GM23248 (cell line): ENCODE results near the gene PTGES. TPM values are rescaled to one million over a fixed set of nuclear protein-coding genes. Genes with fewer than 3 reads are reported as not detected.

Experiments
- DNase-seq: peaks from one replicate; pipeline ENCODE4 v3.0.0-alpha.2; 2015
- H2AFZ ChIP-seq: fragments of 200-600 bp; sonication (generic); 2 replicates; pipeline ENCODE4 v1.6.1; 2016; ENCODE audit warnings: antibody characterized with exemption
- H3F3A ChIP-seq: fragments of 200-600 bp; sonication (generic); 2 replicates; pipeline ENCODE4 v1.6.1; 2016; ENCODE audit warnings: mild to moderate bottlenecking, antibody characterized with exemption, mixed run types; ENCODE audit not compliant: insufficient read depth
- H3K27ac ChIP-seq: fragments of 200-600 bp; sonication (generic); 2 replicates; pipeline ENCODE4 v1.5.1; 2016; ENCODE audit warnings: mild to moderate bottlenecking
- H3K27me3 ChIP-seq: fragments of 200-600 bp; sonication (generic); replicated peaks from 2 replicates; pipeline ENCODE4 v1.6.1; 2016; ENCODE audit warnings: mild to moderate bottlenecking; ENCODE audit not compliant: insufficient read depth
- H3K36me3 ChIP-seq: fragments of 200-600 bp; sonication (generic); 2 replicates; pipeline ENCODE4 v1.6.1; 2016; ENCODE audit warnings: low read depth, mild to moderate bottlenecking
- H3K4me1 ChIP-seq: fragments of 200-600 bp; sonication (generic); 2 replicates; pipeline ENCODE4 v1.6.1; 2016; ENCODE audit warnings: mild to moderate bottlenecking; ENCODE audit not compliant: insufficient read depth
- H3K4me2 ChIP-seq: fragments of 200-600 bp; sonication (generic); one replicate; pipeline ENCODE4 v1.6.1; 2016; ENCODE audit warnings: mild to moderate bottlenecking; ENCODE audit not compliant: unreplicated experiment
- H3K4me3 ChIP-seq: fragments of 200-600 bp; sonication (generic); 2 replicates; pipeline ENCODE4 v1.5.1; 2016; ENCODE audit warnings: mild to moderate bottlenecking
- H3K79me2 ChIP-seq: fragments of 200-600 bp; sonication (generic); 2 replicates; pipeline ENCODE4 v1.6.1; 2016; ENCODE audit warnings: mild to moderate bottlenecking; ENCODE audit not compliant: insufficient read depth
- H3K9ac ChIP-seq: fragments of 200-600 bp; sonication (generic); 2 replicates; pipeline ENCODE4 v1.6.1; 2016; ENCODE audit warnings: mild to moderate bottlenecking
- H3K9me2 ChIP-seq: fragments of 200-600 bp; sonication (generic); 2 replicates; pipeline ENCODE4 v1.6.1; 2016; ENCODE audit warnings: mixed run types, mild to moderate bottlenecking, moderate library complexity; ENCODE audit not compliant: insufficient read depth
- H3K9me3 ChIP-seq: fragments of 200-600 bp; sonication (generic); one replicate; pipeline ENCODE4 v1.6.1; 2017; ENCODE audit warnings: low read depth
- H4K20me1 ChIP-seq: fragments of 200-600 bp; sonication (generic); 2 replicates; pipeline ENCODE4 v1.6.0; 2016; ENCODE audit not compliant: insufficient read depth
- EZH2 ChIP-seq: fragments of 200-600 bp; sonication (generic); IDR thresholded peaks from 2 replicates; pipeline ENCODE4 v1.6.1; 2018; ENCODE audit warnings: antibody characterized with exemption, mild to moderate bottlenecking; ENCODE audit not compliant: insufficient read depth, poor library complexity, severe bottlenecking
- EZH2phosphoT487 ChIP-seq: fragments of 200-600 bp; sonication (generic); IDR thresholded peaks from 2 replicates; pipeline ENCODE4 v1.6.1; 2018; ENCODE audit warnings: antibody characterized with exemption, moderate library complexity, mild to moderate bottlenecking, low read depth; ENCODE audit not compliant: insufficient read depth
- WGBS, 2 experiments: methylation state at CpG; one replicate each; pipeline ENCODE4 v1.1.6; 2015 to 2017; ENCODE audit warnings: low lambda C conversion rate in 2 of 2, low coverage in 1 of 2; ENCODE audit errors: missing lambda C conversion rate in 2 of 2; 5-methylcytosine and 5-hydroxymethylcytosine counted together
- in situ Hi-C: fragments of 300-500 bp; cut with MboI; formaldehyde crosslinking; loops from 2 replicates; pipeline ENCODE4 v1.15.0; 2020
- polyA plus RNA-seq: library from polyadenylated mRNA; unstranded; fragments of >200 nt; fragmentation: Nextera tagmentation; extraction: Ambion mirVana; gene quantifications from 2 replicates; pipeline ENCODE4 v1.2.1, GENCODE V29; 2016
- total RNA-seq: library from RNA; depleted of rRNA; stranded (reverse); fragments of >200 nt; shearing (Covaris generic); gene quantifications from 2 replicates; pipeline ENCODE4 v1.2.3, GENCODE V29; 2014

PTGES gene
- total and polyA plus RNA-seq, 2 experiments from 2014 or later, result 12.6 to 22.0 TPM

DNA sequence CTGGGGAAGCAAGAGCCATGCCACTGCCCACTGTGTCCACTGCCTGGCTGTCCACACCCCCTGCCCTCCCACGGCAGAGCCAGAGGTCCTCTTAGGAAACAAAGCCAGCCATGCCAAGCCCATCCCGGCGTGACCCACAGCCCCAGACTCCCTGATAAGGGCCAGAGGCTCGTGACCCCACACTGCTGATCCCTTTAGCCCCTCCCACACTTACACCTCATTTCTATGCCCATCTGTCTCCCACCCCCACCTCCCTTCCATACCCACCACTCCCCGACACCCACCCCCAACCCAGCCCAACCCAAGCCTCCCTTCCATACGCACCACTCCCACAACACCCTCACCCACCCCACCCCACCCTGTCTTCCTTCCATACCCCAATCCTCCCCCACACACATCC is 17.3 kb downstream of the PTGES start:
- Histone ChIP-seq H3K36me3 (no peaks in the 10 kb centered on the region), H3K27me3 (no peaks in the 10 kb centered on the region), H4K20me1 (no peaks in the 10 kb centered on the region), H3K9me2 (no peaks in the 10 kb centered on the region), H3F3A (no peaks in the 10 kb centered on the region), H3K4me1 (no peaks in the 10 kb centered on the region), H3K9me3 (no peaks in the 10 kb centered on the region), H3K4me2 (no peak overlapping the region), H3K27ac (no peak overlapping the region), H3K9ac (no peak overlapping the region), H3K79me2 (no peaks in the 10 kb centered on the region), H3K4me3 (no peak overlapping the region), H2AFZ (no peak overlapping the region)
- no peak for DNase-seq
- WGBS, 2 experiments, result 84 to 85% methylated on average over 4 to 6 of the region's 6 CpGs
- TF ChIP-seq EZH2phosphoT487 (no peak), EZH2 (no peak)
- in situ Hi-C loops, result loop anchor here (5.0 kb wide), 1 partner anchor 47 kb away; no protein-coding TSS in a partner anchor

- H3K27me3 ChIP-seq, result no peaks in the 10 kb centered on the region
- no peaks in the 10 kb centered on the region for H3K4me1 ChIP-seq
- TF ChIP-seq EZH2 (no peak), EZH2phosphoT487 (no peak)
- H3K79me2 ChIP-seq, result no peaks in the 10 kb centered on the region
- no peaks in the 10 kb centered on the region for H3K36me3 ChIP-seq
- no peak overlapping the region for H3K4me2 ChIP-seq
- H3K9ac ChIP-seq, result no peak overlapping the region
- peaks cover 6% of the 10 kb centered on the region; the same call in 1 of the 2 replicates for H3F3A ChIP-seq
- H3K27ac ChIP-seq, result no peak overlapping the region
- no peaks in the 10 kb centered on the region for H3K9me3 ChIP-seq
- no peaks in the 10 kb centered on the region for H4K20me1 ChIP-seq
- DNase-seq, result no peak
- 94% methylated on average over 2 of the region's 2 CpGs for WGBS, 2 experiments
- in situ Hi-C loops, result no loop called here
- no peak overlapping the region for H2AFZ ChIP-seq
- no peaks in the 10 kb centered on the region for H3K9me2 ChIP-seq
- no peak overlapping the region for H3K4me3 ChIP-seq
Observed at GRCh38 chr9:129733632-129733953, 19.2 kb downstream of the PTGES start.

GRCh38 chr9:129732946-129733631 is 19.8 kb downstream of the PTGES start:
- no peak overlapping the region for H3K9ac ChIP-seq
- in situ Hi-C loops, result no loop called here
- no peak overlapping the region for H3K4me3 ChIP-seq
- no peaks in the 10 kb centered on the region for H3K9me3 ChIP-seq
- no peak overlapping the region for H2AFZ ChIP-seq
- no peaks in the 10 kb centered on the region for H4K20me1 ChIP-seq
- 77 to 78% methylated on average over 23 of the region's 23 CpGs for WGBS, 2 experiments
- H3F3A ChIP-seq, result peaks cover 8% of the 10 kb centered on the region; the same call in 1 of the 2 replicates
- H3K36me3 ChIP-seq, result no peaks in the 10 kb centered on the region
- H3K27me3 ChIP-seq, result no peaks in the 10 kb centered on the region
- H3K27ac ChIP-seq, result no peak overlapping the region
- H3K79me2 ChIP-seq, result no peaks in the 10 kb centered on the region
- TF ChIP-seq EZH2 (no peak), EZH2phosphoT487 (no peak)
- no peak for DNase-seq
- no peaks in the 10 kb centered on the region for H3K4me1 ChIP-seq
- no peaks in the 10 kb centered on the region for H3K9me2 ChIP-seq
- H3K4me2 ChIP-seq, result no peak overlapping the region

DNA sequence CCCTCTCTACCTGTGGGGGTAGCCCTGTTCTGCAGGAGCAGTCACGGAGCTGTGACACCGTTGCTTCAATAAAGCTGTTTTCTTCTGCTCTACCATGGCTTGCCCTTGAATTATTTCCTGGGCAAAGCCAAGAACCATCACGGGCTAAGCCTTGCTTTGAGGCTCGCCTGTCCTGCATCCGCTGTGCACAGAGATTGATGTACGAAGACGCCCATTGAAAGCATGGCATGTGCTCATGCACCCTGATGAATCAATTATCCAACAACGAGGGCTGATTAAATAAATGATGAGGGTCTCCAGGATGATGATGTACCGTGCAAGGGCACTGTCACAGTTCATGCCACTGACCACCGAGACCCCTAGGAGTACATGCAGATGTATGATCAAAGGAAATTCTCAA is 20.7 kb downstream of the PTGES start:
- no peak for TF ChIP-seq EZH2phosphoT487
- TF ChIP-seq EZH2, result no peak
- 90% methylated on average over 10 of the region's 10 CpGs for WGBS, 2 experiments

More for the DNA sequence above, 20.7 kb downstream of the PTGES start:
- no peaks in the 10 kb centered on the region for H3K4me1 ChIP-seq
- no peaks in the 10 kb centered on the region for H3K9me3 ChIP-seq
- no peak overlapping the region for H2AFZ ChIP-seq
- no peak overlapping the region for H3K27ac ChIP-seq
- no peaks in the 10 kb centered on the region for H4K20me1 ChIP-seq
- DNase-seq, result no peak
- no peaks in the 10 kb centered on the region for H3K36me3 ChIP-seq
- H3K9me2 ChIP-seq, result no peaks in the 10 kb centered on the region
- in situ Hi-C loops, result no loop called here
- H3K27me3 ChIP-seq, result no peaks in the 10 kb centered on the region
- no peak overlapping the region for H3K4me2 ChIP-seq
- H3K79me2 ChIP-seq, result no peaks in the 10 kb centered on the region
- no peak overlapping the region for H3K9ac ChIP-seq
- peaks cover 12% of the 10 kb centered on the region for H3F3A ChIP-seq
- H3K4me3 ChIP-seq, result no peak overlapping the region
